ENCODE measurements around the gene THEMIS2.
A peak's percentile ranks its signal among the peaks of the same experiment; 100 is the strongest.
"Not testable (repeated sequence)": the region's sequence is repeated elsewhere in the genome, so short reads cannot be mapped to it uniquely, and the experiment has no call there.

Gene THEMIS2

DNA sequence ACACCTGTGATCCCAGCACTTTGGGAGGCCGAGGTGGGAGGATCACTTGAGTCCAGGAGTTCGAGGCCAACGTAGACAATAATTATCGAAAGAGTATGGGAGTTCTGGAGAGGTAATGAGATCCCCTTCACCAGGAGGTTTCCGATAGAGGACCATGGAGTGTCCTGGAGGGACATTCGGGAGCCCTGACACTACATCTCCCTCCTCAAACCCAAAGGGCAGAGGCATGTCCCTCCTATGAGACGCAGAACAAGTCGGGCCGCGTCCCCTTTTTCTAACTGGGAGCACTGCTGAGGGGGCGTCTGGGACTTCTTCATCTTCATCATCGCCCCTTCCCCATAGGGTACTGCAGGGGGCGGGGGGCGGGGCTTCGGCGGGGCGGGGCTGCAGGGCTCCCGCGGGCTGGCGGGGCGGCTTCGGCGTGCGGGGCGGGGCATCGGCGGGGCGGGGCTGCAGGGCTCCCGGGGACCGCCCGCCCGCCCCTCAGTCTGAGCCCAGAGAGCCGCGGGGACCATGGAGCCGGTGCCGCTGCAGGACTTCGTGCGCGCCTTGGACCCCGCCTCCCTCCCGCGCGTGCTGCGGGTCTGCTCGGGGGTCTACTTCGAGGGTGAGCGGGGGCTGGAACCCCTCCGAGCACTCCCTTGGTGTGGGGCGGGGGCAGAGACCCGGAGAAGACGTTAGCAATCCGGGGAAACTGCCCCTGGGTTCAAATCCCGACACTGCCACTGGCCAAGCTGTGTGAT is at the start of gene THEMIS2:
Gene THEMIS2 (plus strand): TSS at position 486 of the 743 bp plus-strand sequence. CDS start 28 bp downstream, at position 514.
- DNase-seq: peak in 9 of 10 donors; percentile 61 to 95 (median 72)
- intact Hi-C loops (cut with DNase I): no loop called here

DNA sequence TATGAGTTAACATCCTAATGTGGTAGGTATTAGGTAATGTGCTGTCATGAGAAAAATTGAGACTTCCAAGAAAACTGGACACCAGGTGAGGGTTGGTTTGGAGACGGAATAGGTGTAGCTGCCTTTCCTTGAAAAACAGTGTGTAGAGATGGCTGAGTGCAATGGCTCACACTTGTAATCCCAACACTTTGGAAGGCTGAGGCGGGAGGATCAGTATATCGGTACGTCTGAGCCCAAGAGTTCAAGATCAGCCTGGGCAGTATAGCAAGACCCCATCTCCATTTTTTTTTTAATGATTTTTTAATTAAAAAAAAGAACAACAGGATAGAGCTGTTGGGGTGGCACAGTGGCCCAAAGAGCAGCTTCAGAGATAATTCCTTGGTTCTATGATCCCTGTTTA is 48.6 kb upstream of the THEMIS2 start:
- DNase-seq: no peak
- intact Hi-C loops (cut with DNase I): no loop called here

DNA sequence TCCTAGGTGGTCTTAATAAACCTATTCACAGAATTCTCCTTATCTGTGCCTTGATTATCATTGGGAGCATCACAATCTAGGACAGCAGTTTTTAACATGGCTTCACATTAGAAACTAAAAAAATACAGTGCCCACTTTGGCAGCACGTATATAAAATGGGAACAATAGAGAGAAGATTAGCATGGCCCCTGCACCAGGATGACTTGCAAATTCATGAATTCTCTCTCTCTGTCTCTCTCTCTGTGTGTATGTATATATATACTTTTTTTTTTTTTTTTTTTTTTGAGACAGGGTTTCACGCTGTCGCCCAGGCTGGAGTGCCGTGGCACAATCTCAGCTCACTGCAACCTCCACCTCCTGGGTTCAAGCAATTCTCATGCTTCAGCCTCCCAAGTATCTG is 47.9 kb upstream of the THEMIS2 start:
- intact Hi-C loops (cut with DNase I): no loop called here
- DNase-seq: no peak

DNA sequence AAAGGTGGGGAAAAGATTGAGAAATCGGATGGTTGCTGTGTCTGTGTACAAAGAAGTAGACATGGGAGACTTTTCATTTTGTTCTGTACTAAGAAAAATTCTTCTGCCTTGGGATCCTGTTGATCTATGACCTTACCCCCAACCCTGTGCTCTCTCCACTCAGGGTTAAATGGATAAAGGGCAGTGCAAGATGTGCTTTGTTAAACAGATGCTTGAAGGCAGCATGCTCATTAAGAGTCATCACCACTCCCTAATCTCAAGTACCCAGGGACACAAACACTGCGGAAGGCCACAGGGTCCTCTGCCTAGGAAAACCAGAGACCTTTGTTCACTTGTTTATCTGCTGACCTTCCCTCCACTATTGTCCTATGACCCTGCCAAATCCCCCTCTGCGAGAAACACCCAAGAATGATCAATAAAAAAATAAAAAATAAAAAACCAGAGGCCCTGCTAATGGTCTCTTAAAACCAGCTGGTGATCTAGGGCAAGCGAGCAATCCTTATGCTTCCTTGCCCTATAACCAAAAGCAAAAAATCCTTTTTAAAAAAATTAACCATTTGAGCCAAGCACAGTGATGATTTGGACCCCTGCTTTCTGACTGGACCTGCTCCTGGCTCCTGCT is 42.9 kb upstream of the THEMIS2 start:
- DNase-seq; intact Hi-C loops (cut with DNase I): not testable (repeated sequence)

DNA sequence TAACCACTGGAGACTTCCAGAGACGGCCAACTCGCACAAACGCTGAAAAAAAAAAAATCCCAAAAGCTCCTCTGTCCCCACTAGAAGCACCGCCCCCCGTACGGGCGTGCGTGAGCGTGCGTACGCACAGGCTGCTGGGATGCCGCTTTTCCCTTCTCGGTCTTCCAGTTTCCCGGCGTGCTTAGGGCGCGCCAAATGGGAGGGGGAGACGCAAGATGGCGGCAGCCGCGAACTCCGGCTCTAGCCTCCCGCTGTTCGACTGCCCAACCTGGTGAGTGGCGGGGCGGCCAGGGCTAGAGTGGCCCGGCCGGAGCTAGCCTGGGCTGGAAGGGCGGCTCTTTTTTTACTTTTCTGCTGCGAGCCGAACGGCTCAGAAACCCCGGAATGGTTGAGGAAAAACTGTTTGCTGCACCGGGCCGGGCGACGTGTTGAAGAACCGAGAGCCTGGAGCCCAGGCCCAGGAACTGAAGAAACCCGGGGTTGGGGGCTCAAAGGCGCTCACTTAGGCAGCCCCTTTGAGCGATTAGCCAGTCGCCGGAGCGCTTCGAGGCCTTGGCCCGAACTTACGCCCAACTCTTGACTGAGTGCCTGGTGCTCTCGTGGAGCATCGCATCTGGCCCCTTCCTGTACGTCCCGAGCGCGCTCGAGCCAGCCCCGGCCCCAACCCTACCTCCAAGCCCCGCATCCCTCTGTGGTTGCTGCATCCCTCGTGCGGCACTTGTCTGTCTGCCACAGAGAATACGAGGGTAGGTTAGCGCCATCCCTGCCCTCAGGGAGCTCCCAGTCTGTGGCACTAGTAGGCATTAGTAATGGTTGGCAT is 41.5 kb upstream of the THEMIS2 start, which contains the start of gene PPP1R8:
Gene PPP1R8 (plus strand): TSS at position 162 of the 820 bp plus-strand sequence. CDS start 54 bp downstream, at position 216.
- intact Hi-C loops (cut with DNase I): loop anchor here (2.0 kb wide), 1 partner anchor 58 kb away; the partner anchor contains the start of gene STX12
- peak; percentile 91 to 99 (median 94) for DNase-seq

DNA sequence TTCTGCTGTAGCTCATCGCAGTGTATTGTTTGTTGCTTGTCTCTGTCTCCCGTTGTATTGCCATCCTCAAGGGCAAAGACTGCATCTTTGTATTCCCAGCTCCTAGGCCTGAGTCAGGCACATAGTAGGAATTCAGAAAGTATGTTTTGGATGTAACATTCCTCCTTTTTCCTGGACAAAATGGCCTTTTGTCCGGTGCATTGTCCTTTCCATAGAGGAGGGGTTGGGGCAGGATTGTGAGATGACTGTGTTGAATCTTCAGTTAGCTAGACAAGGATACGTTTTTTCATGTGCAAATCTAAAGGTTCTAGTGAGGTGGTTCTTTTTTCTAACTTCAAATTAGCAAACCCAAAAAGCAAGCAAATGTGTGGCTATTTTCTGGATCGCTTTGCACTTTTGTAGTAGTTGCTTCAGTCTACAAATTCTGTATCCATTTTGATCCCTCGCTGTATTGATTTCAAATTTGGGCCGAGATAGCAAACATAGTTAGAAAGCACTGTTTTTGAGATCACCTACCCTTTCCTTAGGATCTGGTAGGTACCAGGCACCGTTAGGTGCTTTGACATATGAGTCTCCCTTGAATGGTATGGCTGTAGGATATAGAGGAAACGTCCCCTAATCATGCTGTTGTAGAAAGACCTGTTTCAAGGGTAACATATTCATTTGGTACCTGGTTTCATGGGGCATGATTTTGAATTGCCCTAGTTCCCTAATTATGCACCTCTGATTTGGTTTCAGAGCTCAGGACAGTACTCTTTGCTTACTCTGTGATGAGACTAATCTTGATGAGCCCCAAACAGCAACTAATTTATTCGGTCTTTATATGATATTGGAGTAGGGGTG is 40.6 kb upstream of the THEMIS2 start:
- no peak for DNase-seq
- intact Hi-C loops (cut with DNase I): loop anchor here (2.0 kb wide), 1 partner anchor 59 kb away; the partner anchor contains the start of gene STX12

DNA sequence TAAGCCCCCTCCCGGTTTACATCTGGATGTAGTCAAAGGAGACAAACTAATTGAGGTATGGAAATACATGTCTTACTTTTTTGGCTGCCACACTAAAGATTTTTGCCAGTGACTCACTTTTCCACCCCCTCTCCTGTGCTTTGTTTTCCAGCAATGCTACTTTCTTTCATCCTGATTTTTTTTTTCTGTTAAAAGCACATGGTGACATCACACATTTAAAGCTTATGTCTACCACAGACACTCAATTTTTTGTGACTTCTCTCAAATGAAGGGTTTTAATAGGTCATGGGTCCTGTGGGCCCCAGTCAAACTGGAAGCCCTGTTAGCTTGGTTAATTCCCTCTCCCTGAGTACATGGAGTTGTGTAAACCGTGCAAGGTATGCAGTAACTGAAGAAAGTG is 39.6 kb upstream of the THEMIS2 start:
- intact Hi-C loops (cut with DNase I): no loop called here
- DNase-seq: no peak

DNA sequence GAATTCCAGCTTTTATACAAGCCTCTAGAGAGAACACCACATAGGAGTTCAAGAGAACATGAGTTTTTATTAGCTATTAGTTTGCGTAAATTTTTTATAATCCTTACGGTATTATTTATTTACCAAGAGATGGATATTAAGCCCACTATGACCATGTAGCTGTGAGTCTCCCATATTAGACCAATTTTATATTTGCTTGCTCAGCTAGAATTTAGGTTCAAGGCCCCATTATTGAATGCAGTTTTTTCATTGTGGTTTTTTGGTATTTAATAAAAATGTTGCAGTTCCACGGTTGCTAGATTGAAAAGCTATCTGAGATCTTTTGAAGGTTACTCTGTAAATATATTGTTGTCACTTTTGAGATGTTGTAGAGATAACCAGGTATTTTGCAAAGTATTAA is 38.9 kb upstream of the THEMIS2 start:
- intact Hi-C loops (cut with DNase I): no loop called here
- no peak for DNase-seq

DNA sequence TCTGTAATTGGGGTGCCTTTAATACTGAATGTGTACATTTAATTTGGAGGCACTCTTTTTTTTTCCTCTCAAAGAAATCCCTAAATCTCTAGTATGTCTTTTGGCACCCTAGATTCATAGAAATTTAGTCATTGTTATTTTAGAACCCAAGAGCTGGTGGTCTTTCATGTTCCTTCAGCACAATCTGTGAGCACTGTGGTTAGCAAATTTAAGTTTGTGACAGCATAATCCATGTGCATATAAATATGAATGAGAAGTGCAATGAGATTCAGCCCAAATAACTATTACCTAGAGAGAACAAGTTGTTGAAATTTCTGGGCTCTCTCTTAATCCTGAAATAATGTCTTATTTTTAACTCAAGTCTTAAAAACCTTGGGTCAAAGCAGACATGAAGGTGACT is 37.3 kb upstream of the THEMIS2 start:
- intact Hi-C loops (cut with DNase I): no loop called here
- no peak for DNase-seq

DNA sequence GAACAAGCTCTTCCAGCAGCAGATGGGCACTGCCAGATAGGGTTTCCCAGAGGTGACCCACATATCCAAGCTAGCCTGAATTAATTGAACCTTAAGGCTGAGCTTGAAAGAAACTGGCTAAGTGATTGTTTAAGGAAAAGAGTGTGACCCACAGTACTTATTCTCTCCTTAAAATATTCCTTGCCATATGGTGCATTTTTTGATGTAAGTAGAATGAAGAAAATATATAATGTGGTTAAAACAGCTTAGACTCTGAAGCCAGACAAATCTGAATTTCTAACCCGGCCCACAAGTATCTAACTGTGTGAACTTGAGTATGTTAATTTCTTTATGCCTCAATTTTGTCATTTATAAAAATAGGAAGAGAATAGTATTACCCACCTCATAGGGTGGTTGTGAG is 36.8 kb upstream of the THEMIS2 start:
- intact Hi-C loops (cut with DNase I): no loop called here
- DNase-seq: no peak

DNA sequence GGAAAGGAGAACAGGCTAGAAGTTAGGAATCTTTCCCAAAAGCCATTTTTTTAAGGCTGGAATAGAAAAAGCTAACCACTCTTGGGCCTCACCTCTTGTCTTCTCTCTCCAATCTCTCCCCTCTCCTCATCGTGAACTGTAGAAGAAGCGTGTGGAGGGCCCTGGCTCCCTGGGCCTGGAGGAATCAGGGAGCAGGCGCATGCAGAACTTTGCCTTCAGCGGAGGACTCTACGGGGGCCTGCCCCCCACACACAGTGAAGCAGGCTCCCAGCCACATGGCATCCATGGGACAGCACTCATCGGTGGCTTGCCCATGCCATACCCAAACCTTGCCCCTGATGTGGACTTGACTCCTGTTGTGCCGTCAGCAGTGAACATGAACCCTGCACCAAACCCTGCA is 22.4 kb upstream of the THEMIS2 start:
- peak in 1 of 10 donors; percentile 67 for DNase-seq

DNA sequence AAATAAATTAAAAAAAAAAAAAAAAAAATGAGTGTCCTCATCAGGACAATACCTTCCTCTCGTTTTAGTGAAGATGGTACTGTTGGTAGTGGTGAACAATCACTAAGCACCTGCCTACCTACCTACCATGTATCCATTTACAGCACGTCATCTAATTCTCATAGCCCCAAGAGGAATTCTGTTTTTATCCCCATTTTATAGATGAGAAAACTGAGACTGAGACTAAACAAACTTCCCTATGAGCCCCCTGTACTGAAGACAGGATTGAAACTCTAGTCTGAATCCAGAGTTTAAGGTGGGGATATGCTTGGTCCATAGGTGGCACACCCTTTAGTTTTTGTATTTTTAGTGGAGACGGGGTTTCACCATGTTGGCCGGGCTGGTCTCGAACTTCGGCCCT is 17.3 kb upstream of the THEMIS2 start:
- intact Hi-C loops (cut with DNase I): no loop called here
- DNase-seq: no peak

More for the DNA sequence above, 22.4 kb upstream of the THEMIS2 start:
- intact Hi-C loops (cut with DNase I): no loop called here

DNA sequence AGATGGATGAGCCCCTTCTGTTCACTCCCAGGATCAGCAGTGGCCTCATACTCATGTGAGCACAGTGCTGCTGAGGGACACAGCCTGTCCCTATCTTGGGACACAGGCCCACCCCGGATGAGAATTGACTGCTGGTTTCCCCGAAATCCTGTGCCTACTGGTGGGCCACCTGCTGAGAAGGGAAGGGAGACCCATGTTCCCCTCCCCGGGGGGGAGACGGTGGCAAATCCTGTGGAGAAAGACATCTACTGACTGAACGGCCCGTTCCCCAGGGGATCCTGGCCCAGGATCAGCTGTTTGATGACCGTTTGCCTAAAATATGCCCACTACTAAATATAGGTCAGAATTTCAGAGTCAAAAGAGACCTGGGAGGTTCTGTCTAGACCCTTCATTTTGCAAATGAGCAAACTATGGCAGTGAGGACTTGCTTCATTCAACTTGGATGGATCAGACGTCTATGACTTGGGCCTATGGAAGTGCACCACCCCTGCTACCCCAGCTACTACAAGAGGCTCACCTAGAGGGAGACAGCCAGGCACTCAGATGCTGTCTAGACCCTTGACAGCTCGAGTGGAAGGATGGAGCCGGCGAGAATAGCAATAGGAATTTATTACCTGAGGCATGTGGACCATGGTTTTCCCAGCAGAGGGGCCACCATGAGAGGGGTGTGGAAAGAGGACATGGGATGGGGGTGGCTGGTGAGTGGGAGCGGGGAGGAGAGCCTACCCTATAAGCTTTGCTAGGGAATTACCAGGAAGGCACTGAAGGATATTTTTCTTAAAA is 15.6 kb upstream of the THEMIS2 start:
- intact Hi-C loops (cut with DNase I): no loop called here

DNA sequence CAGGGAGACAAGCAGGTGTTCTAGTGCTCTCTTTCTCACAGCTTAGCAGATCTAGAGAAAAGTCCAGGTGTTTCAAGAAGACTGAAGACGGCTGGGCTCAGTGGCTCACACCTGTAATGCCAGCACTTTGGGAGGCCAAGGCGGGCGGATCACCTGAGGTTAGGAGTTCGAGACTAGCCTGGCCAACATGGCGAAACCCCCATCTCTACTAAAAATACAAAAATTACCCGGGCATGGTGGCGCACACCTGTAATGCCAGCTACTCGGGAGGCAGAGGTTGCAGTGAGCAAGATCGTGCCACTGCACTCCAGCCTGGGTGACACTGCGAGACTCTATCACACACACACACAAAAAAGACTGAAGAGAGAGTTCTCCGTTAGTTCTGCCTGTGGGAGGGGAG is 14.8 kb upstream of the THEMIS2 start:
- DNase-seq: peak in 1 of 10 donors; percentile 43
- intact Hi-C loops (cut with DNase I): not testable (repeated sequence)

More for the DNA sequence above, 15.6 kb upstream of the THEMIS2 start:
- peak in 2 of 10 donors; percentile 39 to 71 for DNase-seq

DNA sequence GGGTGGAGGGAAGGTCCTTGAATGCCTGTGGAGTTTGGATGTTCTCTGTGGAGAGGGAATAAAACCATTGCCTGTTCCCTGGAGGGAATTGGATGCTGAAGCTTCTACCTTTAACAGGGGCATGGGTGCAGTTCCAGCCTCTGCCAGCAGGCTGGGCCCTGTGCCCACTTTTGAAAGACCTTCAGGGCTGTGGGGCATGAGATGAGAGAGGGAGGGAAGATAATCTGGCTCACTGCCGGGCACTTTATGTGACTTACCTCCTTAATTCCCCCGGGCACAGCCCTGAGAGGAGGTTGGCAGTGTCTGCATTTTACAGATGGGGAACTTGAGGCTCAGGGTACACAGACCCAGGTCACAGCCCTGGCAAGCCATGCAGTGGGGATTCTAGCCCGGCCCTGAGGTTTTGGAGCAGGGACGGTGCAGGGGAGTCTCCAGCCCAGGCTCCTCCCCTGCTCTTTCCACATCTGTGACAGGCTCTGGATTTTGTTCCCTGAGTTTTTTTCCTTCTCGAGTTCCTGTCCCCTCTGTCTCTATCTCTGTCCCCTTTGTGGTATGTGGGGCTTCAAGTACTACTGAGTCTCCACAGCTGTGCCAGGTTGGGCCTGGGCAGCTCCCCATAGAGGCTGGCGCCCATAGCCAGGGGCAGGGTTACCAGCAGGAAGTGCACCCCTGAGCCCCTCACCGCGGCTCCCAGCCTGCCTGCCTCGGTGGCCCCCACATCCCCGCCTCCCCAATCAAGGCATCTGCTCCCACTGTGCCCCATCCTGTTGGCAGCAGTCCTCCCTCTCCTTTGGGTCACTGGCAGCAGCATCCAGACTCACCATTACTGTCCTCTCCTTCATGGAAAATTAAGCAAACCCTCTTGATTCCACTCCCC is 14.0 kb upstream of the THEMIS2 start:
- peak; percentile 72 to 98 (median 90) for DNase-seq
- intact Hi-C loops (cut with DNase I): loop anchor here (1.0 kb wide), 1 partner anchor 121 kb away; no protein-coding TSS in a partner anchor

DNA sequence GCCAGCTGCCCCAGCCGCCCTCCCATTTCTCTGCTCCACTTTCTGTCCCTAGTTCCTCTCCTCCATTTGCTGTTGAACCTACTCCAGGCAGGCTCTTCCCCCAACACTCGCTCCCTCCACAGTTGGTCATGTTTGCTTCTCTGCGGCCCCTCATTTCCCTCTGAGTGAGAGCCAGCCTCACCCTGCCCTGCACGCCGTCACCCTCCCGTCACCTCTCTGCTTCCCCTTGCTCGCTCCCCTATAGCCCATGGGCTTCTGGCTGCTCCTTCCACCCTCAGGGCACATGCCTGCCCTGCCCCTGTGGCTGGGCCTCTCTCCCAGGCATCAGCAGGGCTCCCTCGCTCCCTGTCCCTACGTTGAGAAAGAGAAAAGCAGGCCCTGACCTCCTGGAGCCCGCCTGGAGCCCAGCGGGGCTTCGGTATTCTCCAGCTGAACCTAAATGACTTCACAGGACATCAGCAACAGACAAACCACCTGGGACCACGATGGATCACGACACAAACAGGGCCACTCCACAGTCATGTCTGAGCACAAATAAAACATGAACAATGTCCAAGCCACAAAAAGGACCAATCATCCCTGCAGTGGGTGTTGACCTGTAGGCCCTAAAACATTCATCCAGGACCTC is 13.3 kb upstream of the THEMIS2 start:
- intact Hi-C loops (cut with DNase I): loop anchor here (1.0 kb wide), 1 partner anchor 120 kb away; no protein-coding TSS in a partner anchor
- peak in 2 of 10 donors; percentile 66 to 69 for DNase-seq

DNA sequence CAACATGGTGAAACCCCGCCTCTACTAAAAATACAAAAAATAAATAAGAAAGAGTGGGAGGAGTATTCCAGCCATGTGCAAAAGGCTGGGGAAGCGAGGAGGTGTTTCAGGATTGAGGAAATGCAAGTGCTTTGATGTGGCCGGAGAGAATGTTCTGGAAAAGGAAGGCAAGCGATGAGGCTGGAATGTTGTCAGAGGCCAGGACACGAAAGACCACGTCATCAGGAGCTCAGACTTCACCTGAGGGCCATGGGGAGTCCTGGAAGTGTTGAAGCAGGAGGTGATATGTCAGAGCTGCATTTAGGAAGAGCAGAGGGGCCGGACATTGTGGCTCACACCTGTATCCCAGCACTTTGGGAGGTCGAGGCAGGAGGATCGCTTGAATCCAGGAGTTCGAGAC is 10.9 kb upstream of the THEMIS2 start:
- intact Hi-C loops (cut with DNase I): no loop called here
- DNase-seq: peak in 2 of 10 donors; percentile 10 to 55

DNA sequence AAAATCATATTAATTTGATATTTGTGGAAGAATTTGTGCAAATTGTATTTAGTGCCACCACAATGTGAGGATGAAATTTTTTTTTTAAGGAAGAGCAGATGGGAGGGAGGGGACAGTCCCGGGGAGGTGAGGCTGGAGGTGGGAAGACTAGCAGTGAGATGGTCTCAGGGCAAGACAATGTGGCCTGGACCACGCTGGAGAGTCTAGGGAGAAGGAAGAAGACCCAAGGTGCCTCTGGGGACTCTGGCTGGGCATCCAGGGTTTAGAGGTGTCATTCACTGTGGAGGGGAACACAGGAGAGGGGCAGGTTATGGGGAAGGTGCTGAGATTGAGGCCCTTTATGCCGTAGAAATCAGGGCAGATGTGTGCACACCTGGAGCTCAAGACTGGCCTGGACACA is 10.3 kb upstream of the THEMIS2 start:
- intact Hi-C loops (cut with DNase I): no loop called here
- DNase-seq: peak in 2 of 10 donors; percentile 9 to 56
